Activated T-cell treated with anti-CD3 and anti-CD28 coated beads, Interleukin-2, amount 50 U/mL, for 4 hours (primary cell): Measurements from ENCODE around the gene MAML1. TPM values are rescaled to one million over a fixed set of nuclear protein-coding genes. Genes with fewer than 3 reads are reported as not detected.

ENCODE experiments used
- ATAC-seq, 2 donors: fragments of 200-7000 bp; cut with Tn5 transposase; one replicate each; pipeline ENCODE4 v1.10.0; 2021
- DNase-seq: peaks from one replicate; pipeline ENCODE4 v3.0.0-alpha.2; 2020
- H3K27me3 Mint-ChIP-seq: one replicate; pipeline ENCODE4 v1.8.0; 2021; ENCODE audit warnings: low read depth, mixed read lengths
- H3K36me3 Mint-ChIP-seq: one replicate; pipeline ENCODE4 v1.8.0; 2022; ENCODE audit warnings: mixed read lengths; ENCODE audit not compliant: insufficient read depth
- H3K4me1 Mint-ChIP-seq: one replicate; pipeline ENCODE4 v1.8.0; 2021; ENCODE audit warnings: low read depth, mixed read lengths
- H3K4me3 Mint-ChIP-seq: one replicate; pipeline ENCODE4 v1.8.0; 2021; ENCODE audit warnings: mild to moderate bottlenecking, moderate library complexity, mixed read lengths
- H3K9me3 Mint-ChIP-seq: one replicate; pipeline ENCODE4 v1.8.0; 2021; ENCODE audit warnings: mixed read lengths
- total RNA-seq, 3 donors: library from RNA; stranded (reverse); gene quantifications; one replicate each; pipeline ENCODE4 v1.2.1, GENCODE V29; 2021

MAML1 gene
- total RNA-seq, 3 donors from 2014 or later, result 24.5 to 27.5 (median 26.9) TPM

- ATAC-seq, result no peak
- H3K36me3 Mint-ChIP-seq, result peaks cover 38% of the 10 kb centered on the region
- peaks cover 5% of the 10 kb centered on the region for H3K4me1 Mint-ChIP-seq
- no peak for DNase-seq
- H3K27me3 Mint-ChIP-seq, result no peaks in the 10 kb centered on the region
- H3K4me3 Mint-ChIP-seq, result no peak overlapping the region
- H3K9me3 Mint-ChIP-seq, result no peaks in the 10 kb centered on the region
Observed at GRCh38 chr5:179769271-179769670, 36.6 kb downstream of the MAML1 start.

- peaks cover 38% of the 10 kb centered on the region for H3K36me3 Mint-ChIP-seq
Observed at GRCh38 chr5:179769796-179770195, 37.2 kb downstream of the MAML1 start.

GRCh38 chr5:179771311-179771895 lies 38.8 kb downstream of the MAML1 start:
- DNase-seq (no peak), ATAC-seq (no peak)
- Mint-ChIP-seq H3K4me3 (no peak overlapping the region), H3K4me1 (no peaks in the 10 kb centered on the region), H3K9me3 (no peaks in the 10 kb centered on the region), H3K27me3 (no peaks in the 10 kb centered on the region), H3K36me3 (peaks cover 39% of the 10 kb centered on the region)

More at GRCh38 chr5:179769796-179770195, 37.2 kb downstream of the MAML1 start:
- ATAC-seq (no peak), DNase-seq (no peak)
- Mint-ChIP-seq H3K9me3 (no peaks in the 10 kb centered on the region), H3K4me3 (no peak overlapping the region), H3K27me3 (no peaks in the 10 kb centered on the region), H3K4me1 (peaks cover 5% of the 10 kb centered on the region)

GRCh38 chr5:179772351-179772750 lies 39.7 kb downstream of the MAML1 start:
- H3K36me3 Mint-ChIP-seq, result peaks cover 37% of the 10 kb centered on the region
- H3K27me3 Mint-ChIP-seq, result no peaks in the 10 kb centered on the region
- DNase-seq (no peak), ATAC-seq (no peak)
- H3K4me3 Mint-ChIP-seq, result no peak overlapping the region
- H3K4me1 Mint-ChIP-seq, result no peaks in the 10 kb centered on the region
- no peaks in the 10 kb centered on the region for H3K9me3 Mint-ChIP-seq

- ATAC-seq, result no peak
- Mint-ChIP-seq H3K36me3 (peaks cover 40% of the 10 kb centered on the region), H3K27me3 (no peaks in the 10 kb centered on the region)
Observed at GRCh38 chr5:179773686-179774040, 41.0 kb downstream of the MAML1 start.

GRCh38 chr5:179774442-179774841 lies 41.8 kb downstream of the MAML1 start:
- Mint-ChIP-seq H3K36me3 (peaks cover 35% of the 10 kb centered on the region), H3K27me3 (no peaks in the 10 kb centered on the region), H3K9me3 (no peaks in the 10 kb centered on the region), H3K4me3 (no peak overlapping the region), H3K4me1 (no peaks in the 10 kb centered on the region)
- no peak for ATAC-seq
- DNase-seq, result no peak

More at GRCh38 chr5:179773686-179774040, 41.0 kb downstream of the MAML1 start:
- no peaks in the 10 kb centered on the region for H3K9me3 Mint-ChIP-seq
- H3K4me1 Mint-ChIP-seq, result no peaks in the 10 kb centered on the region
- no peak for DNase-seq
- no peak overlapping the region for H3K4me3 Mint-ChIP-seq

GRCh38 chr5:179776411-179776938 lies 43.9 kb downstream of the MAML1 start:
- Mint-ChIP-seq H3K9me3 (no peaks in the 10 kb centered on the region), H3K4me1 (no peaks in the 10 kb centered on the region), H3K36me3 (peaks cover 34% of the 10 kb centered on the region)

GRCh38 chr5:179777456-179777855 lies 44.8 kb downstream of the MAML1 start:
- peaks cover 33% of the 10 kb centered on the region for H3K36me3 Mint-ChIP-seq
- H3K4me1 Mint-ChIP-seq, result no peaks in the 10 kb centered on the region
- no peaks in the 10 kb centered on the region for H3K27me3 Mint-ChIP-seq
- H3K9me3 Mint-ChIP-seq, result no peaks in the 10 kb centered on the region
- ATAC-seq (no peak), DNase-seq (no peak)
- no peak overlapping the region for H3K4me3 Mint-ChIP-seq

More at GRCh38 chr5:179776411-179776938, 43.9 kb downstream of the MAML1 start:
- no peak overlapping the region for H3K4me3 Mint-ChIP-seq
- H3K27me3 Mint-ChIP-seq, result no peaks in the 10 kb centered on the region
- DNase-seq, result no peak
- ATAC-seq, result no peak

- DNase-seq (no peak), ATAC-seq (no peak)
- H3K36me3 Mint-ChIP-seq, result peaks cover 31% of the 10 kb centered on the region
- H3K4me3 Mint-ChIP-seq, result no peak overlapping the region
- no peaks in the 10 kb centered on the region for H3K9me3 Mint-ChIP-seq
- no peaks in the 10 kb centered on the region for H3K27me3 Mint-ChIP-seq
- H3K4me1 Mint-ChIP-seq, result no peaks in the 10 kb centered on the region
Observed at GRCh38 chr5:179777909-179778308, 45.3 kb downstream of the MAML1 start.

- Mint-ChIP-seq H3K4me1 (no peaks in the 10 kb centered on the region), H3K36me3 (peaks cover 24% of the 10 kb centered on the region), H3K27me3 (no peaks in the 10 kb centered on the region), H3K9me3 (no peaks in the 10 kb centered on the region), H3K4me3 (no peak overlapping the region)
- DNase-seq (no peak), ATAC-seq (no peak)
Observed at GRCh38 chr5:179778591-179778990, 46.0 kb downstream of the MAML1 start.

GRCh38 chr5:179779826-179780225 lies 47.2 kb downstream of the MAML1 start:
- no peaks in the 10 kb centered on the region for H3K4me1 Mint-ChIP-seq
- peaks cover 19% of the 10 kb centered on the region for H3K36me3 Mint-ChIP-seq
- ATAC-seq (no peak), DNase-seq (no peak)
- H3K9me3 Mint-ChIP-seq, result no peaks in the 10 kb centered on the region
- H3K4me3 Mint-ChIP-seq, result no peak overlapping the region
- no peaks in the 10 kb centered on the region for H3K27me3 Mint-ChIP-seq

GRCh38 chr5:179780362-179780761 lies 47.7 kb downstream of the MAML1 start:
- DNase-seq (no peak), ATAC-seq (no peak)
- Mint-ChIP-seq H3K4me1 (no peaks in the 10 kb centered on the region), H3K9me3 (no peaks in the 10 kb centered on the region), H3K27me3 (no peaks in the 10 kb centered on the region), H3K4me3 (no peak overlapping the region), H3K36me3 (peaks cover 19% of the 10 kb centered on the region)

GRCh38 chr5:179781846-179782245 lies 49.2 kb downstream of the MAML1 start:
- Mint-ChIP-seq H3K36me3 (peaks cover 12% of the 10 kb centered on the region), H3K9me3 (no peaks in the 10 kb centered on the region), H3K4me1 (no peaks in the 10 kb centered on the region), H3K27me3 (no peaks in the 10 kb centered on the region), H3K4me3 (no peak overlapping the region)
- ATAC-seq (no peak), DNase-seq (no peak)

- ATAC-seq (no peak), DNase-seq (no peak)
- Mint-ChIP-seq H3K4me3 (no peak overlapping the region), H3K4me1 (no peaks in the 10 kb centered on the region), H3K36me3 (peaks cover 6% of the 10 kb centered on the region), H3K27me3 (no peaks in the 10 kb centered on the region), H3K9me3 (no peaks in the 10 kb centered on the region)
Observed at GRCh38 chr5:179783128-179783527, 50.5 kb downstream of the MAML1 start.

- H3K9me3 Mint-ChIP-seq, result no peaks in the 10 kb centered on the region
- H3K27me3 Mint-ChIP-seq, result no peaks in the 10 kb centered on the region
- ATAC-seq, result no peak
- no peak overlapping the region for H3K4me3 Mint-ChIP-seq
- no peak for DNase-seq
- no peaks in the 10 kb centered on the region for H3K36me3 Mint-ChIP-seq
- no peaks in the 10 kb centered on the region for H3K4me1 Mint-ChIP-seq
Observed at GRCh38 chr5:179786861-179787260, 54.2 kb downstream of the MAML1 start.
